WTC11 (cell line): Measurements from ENCODE around the gene GRIA2.

Experiments used
- NFYB ChIP-seq: sonication (generic); formaldehyde crosslinking; conservative IDR thresholded peaks from 2 replicates; pipeline ENCODE4 v1.8.0; 2022; ENCODE audit warnings: low read depth, missing genetic modification reagents
- ZNF263 ChIP-seq: sonication (generic); formaldehyde crosslinking; IDR thresholded peaks from 2 replicates; pipeline ENCODE4 v1.8.1; 2022; ENCODE audit warnings: low read depth, mild to moderate bottlenecking, moderate library complexity, missing genetic modification reagents
- TF ChIP-seq, protein P1 (sequence below): fragments of 200-600 bp; IDR thresholded peaks from 2 replicates; pipeline ENCODE4 v1.8.0; 2022; ENCODE audit warnings: antibody characterized with exemption
- TF ChIP-seq, protein P2 (sequence below): sonication (generic); formaldehyde crosslinking; IDR thresholded peaks from 2 replicates; pipeline ENCODE4 v1.8.1; 2023; ENCODE audit warnings: mild to moderate bottlenecking, missing genetic modification reagents

DNA sequence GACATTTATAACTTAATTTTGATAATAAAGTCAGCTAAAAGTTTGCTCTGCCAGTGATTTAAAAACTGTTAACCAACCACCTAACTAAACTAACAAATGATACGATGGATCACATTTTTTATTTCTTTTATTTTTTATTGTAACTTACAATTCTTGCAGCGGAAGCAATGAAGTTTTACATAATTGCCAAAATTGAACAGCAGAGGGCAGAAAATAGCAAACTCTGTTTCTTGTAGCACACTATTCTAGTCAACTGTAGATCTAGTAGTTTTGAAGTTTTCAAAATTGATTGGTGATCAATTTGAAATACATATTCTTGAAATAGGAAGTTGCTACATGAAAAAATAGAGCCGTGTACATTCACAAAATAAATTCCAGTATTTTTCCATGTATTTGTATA lies 2.8 kb upstream of the GRIA2 start:
- TF ChIP-seq, protein P1, sequence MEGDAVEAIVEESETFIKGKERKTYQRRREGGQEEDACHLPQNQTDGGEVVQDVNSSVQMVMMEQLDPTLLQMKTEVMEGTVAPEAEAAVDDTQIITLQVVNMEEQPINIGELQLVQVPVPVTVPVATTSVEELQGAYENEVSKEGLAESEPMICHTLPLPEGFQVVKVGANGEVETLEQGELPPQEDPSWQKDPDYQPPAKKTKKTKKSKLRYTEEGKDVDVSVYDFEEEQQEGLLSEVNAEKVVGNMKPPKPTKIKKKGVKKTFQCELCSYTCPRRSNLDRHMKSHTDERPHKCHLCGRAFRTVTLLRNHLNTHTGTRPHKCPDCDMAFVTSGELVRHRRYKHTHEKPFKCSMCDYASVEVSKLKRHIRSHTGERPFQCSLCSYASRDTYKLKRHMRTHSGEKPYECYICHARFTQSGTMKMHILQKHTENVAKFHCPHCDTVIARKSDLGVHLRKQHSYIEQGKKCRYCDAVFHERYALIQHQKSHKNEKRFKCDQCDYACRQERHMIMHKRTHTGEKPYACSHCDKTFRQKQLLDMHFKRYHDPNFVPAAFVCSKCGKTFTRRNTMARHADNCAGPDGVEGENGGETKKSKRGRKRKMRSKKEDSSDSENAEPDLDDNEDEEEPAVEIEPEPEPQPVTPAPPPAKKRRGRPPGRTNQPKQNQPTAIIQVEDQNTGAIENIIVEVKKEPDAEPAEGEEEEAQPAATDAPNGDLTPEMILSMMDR, result peak; percentile 18; the same call in 1 of the 2 replicates
- TF ChIP-seq NFYB (CRISPR knock-in tag) (no peak), ZNF263 (CRISPR knock-in tag) (no peak)
- TF ChIP-seq, protein P2, sequence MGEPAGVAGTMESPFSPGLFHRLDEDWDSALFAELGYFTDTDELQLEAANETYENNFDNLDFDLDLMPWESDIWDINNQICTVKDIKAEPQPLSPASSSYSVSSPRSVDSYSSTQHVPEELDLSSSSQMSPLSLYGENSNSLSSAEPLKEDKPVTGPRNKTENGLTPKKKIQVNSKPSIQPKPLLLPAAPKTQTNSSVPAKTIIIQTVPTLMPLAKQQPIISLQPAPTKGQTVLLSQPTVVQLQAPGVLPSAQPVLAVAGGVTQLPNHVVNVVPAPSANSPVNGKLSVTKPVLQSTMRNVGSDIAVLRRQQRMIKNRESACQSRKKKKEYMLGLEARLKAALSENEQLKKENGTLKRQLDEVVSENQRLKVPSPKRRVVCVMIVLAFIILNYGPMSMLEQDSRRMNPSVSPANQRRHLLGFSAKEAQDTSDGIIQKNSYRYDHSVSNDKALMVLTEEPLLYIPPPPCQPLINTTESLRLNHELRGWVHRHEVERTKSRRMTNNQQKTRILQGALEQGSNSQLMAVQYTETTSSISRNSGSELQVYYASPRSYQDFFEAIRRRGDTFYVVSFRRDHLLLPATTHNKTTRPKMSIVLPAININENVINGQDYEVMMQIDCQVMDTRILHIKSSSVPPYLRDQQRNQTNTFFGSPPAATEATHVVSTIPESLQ (CRISPR knock-in tag), result no peak
